DMS 273 (cell line): Measurements from ENCODE around the gene GPR37.

Experiments
- DNase-seq: peaks from one replicate; lab custom pipeline; 2025; ENCODE audit not compliant: unreplicated experiment; lab: John Stamatoyannopoulos, UW

Gene GPR37, protein sequence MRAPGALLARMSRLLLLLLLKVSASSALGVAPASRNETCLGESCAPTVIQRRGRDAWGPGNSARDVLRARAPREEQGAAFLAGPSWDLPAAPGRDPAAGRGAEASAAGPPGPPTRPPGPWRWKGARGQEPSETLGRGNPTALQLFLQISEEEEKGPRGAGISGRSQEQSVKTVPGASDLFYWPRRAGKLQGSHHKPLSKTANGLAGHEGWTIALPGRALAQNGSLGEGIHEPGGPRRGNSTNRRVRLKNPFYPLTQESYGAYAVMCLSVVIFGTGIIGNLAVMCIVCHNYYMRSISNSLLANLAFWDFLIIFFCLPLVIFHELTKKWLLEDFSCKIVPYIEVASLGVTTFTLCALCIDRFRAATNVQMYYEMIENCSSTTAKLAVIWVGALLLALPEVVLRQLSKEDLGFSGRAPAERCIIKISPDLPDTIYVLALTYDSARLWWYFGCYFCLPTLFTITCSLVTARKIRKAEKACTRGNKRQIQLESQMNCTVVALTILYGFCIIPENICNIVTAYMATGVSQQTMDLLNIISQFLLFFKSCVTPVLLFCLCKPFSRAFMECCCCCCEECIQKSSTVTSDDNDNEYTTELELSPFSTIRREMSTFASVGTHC

DNA sequence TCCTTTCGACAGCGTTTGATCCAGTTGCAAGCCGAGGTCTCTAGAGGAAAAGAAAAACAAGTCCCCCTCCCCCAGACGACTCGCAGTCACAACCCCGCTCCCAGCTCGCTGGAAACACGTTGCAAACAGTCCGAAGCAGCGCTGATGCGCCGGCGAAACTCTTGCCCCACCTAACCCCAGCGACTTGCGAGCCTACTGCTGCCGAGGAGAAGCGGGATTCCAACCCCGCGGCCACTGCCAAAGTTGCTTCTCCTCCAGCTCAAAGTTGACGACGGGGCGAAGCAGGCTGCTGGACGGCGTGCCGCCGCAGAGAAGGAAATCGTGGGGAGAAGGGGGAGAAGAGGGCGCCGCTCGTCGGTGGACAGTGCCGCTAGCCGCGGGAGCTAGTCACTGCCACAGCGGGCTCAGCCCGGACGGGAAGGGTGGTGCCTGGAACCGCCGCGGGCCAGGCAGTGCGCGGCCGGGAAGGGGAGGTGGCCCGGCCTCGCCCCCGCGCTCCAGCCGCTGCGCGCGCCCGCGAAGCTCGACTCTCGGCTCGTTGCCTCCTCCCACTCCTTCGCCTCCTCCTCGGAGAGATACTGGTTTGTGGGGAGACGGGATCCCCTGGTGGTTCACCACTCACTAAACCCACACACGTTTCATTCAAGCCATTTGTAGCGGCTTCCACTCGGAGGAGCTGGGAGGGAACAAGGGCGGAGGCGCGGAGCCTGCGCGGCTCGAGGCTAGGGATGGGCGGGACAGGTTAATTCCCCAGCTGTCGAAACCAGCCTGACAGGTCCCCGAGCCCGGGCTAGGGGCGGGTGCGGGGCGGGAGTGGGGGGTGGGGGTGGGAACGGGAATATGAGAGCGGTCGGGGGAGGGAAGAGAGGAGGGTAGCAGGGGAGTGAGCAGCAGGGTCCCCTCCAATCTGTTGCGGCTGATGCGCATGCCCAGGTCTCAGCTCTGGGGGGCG is at the start of gene GPR37:
GPR37 (minus strand) TSS at position 392 of the 952 bp plus-strand sequence. CDS start 816 bp downstream, outside the sequence.
- DNase-seq: peak; percentile 83

DNA sequence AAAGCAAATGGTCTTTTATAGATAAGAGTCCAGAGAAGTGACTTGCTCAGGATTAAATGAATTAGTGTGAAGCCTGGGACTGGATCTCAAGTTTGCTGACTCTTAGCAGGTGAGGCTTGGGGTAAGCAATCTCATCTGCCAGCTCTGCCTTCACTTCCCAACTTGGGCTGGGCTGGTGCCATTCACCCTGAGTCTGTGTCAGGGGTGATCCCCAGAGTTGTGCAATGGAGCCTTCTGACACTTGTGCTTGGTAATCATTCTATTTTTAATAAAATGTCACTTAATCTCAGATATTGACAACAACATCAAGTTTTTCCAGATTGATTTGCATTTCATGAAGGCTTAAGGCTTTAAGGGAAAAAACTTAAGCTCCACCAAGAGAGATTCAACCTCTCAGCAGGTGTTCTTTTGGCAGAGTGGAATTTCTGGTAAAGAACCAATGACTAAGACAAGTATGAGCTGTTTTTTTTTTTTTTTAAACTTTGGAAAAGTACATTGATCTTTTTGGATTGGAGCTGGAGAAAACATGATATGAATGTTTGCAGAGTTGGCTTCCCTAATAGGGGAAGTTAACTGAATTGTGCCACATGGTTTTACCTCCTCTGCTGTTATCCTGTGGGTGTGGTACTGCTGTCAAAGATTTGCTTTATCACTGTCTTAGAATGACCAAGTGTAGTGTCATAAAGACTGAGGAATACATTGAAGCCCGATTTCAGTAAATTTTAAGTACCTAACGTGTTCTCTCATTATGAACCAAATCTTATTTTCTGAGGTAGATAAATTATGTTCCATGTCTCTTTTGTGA is 48.6 kb upstream of the GPR37 start:
- DNase-seq: no peak

DNA sequence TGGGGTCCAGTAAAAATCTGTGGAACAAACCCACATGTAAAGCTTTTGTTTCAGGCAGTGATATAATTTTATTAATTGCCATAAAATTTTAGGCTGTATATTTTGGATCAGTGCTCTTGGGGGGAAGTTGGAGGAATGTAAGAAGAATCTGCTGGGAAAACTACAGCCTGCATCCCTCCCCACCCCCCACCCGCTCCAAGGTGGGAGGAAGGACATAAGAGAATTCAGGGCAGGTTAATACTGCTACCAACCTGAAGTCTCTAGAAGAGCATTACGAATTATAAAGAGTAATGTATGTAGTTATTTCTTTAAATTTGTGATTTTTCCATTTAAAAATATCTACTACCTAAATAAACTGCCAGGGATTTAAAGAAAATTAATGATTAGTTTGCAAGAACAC is 47.2 kb upstream of the GPR37 start:
- no peak for DNase-seq

DNA sequence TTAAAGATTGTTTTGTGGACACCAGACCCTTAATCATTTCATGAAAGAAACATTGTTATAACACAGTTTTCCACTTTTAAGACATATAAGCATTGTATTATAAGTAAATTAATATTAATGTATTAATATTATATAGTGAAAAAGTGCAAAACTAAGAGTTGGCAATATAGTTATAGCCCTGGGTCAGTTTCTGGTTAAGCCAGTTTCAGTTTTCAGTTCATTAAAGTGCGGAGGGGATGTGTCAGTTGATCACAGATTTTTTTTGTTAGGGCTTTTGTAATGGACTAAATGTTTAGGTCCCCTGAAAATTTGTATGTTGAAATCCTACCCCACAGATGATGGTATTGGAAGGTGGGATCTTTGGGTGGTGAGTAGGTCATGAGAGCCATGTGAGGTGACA is 45.7 kb upstream of the GPR37 start:
- DNase-seq: no peak

DNA sequence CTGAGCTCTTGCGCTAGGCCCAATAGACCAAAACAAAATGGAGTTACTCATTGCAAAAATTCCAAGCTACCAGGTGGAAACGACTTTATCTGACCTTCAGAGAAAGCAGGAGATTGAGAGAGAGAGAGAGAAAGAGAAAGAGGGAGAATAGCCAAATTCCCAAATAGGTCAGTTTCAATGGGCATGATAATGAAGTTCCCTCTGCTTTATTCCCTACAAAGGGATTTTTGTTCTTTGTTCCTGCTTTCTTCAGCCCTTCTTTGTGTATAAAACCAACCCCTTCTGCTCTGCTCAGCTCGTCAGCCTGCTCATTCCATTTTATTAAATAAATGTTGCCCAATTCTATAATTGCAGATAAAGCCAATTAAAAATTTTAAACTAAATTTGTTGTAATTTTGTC is 45.0 kb upstream of the GPR37 start:
- DNase-seq: no peak

DNA sequence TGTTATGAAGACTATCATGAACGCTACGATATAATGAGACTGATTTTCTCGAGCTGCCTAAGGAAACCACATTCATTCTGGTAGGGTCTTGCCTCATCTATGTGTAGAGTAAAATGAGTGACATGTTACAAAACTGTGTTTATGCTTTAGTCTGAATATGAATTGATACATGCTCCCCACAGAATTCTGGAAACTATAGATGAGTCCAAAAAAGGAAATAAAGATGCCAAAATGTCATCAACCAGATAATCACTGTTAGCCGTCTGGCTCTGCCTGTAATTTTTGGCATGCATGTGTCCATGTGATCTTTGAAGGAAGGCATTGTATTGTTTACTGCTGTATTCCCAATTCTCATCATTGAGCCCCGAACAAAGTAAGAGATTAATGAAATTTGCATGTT is 42.6 kb upstream of the GPR37 start:
- DNase-seq: no peak

DNA sequence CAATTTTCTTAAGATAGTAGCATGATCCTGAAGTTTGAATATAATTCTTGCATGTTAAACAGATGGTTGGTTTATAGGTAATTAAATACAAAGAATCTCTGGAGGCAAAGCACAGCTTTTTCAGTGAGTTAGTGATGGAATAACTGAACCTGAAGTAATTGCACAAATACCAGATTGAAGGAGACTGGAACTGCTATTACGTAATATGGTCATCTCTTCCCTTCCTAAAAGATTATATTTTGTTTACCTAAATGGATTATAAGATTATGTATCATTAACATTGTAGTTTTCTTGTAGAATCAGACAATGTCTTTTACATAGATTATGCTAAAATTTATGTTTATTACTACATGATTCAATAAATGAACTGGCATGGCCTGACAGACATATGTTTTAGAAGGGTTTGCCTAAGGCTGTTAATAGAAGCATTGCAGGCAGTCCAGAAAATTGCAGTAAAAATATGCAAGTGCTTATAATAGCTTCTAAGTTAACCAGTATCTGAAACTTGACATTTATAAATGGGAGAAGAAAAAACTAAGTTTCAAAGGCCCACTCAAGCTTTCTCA is 35.8 kb upstream of the GPR37 start:
- DNase-seq: no peak

DNA sequence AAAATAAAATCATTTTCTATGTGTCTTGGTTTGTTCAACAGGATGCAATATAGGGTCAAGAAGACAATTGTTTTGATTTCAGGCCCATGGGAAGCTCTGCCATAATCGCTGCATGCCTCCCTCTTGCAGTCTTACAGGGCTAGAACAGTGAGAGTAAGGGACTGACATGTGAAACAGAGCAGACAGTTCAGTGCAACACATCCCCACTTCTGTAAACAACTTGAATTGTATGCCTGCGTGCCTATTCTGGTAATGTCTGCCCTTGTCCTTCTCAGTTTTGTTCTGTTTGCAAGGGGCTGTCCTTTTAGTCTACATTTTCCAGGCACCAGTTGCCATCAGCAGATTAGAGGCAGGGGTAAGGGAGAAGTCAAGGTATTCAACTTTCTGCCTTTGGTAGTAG is 34.8 kb upstream of the GPR37 start:
- DNase-seq: no peak

DNA sequence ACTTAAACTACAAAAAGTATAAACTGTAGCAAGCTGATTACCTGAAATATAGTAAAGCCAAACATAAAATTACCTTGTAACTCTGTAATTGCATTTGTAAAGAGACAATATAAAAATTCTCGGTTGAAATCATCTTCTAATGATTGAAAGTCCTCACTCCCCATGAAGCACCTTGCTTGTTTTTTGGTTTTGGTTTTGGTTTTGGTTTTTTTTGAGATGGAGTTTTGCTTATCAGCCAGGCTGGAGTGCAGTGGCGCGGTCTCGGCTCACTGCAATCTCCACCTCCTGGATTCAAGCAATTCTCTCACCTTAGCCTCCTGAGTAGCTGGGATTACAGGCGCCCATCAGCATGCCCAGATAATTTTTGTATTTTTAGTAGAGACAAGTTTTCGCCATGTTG is 33.9 kb upstream of the GPR37 start:
- no peak for DNase-seq

DNA sequence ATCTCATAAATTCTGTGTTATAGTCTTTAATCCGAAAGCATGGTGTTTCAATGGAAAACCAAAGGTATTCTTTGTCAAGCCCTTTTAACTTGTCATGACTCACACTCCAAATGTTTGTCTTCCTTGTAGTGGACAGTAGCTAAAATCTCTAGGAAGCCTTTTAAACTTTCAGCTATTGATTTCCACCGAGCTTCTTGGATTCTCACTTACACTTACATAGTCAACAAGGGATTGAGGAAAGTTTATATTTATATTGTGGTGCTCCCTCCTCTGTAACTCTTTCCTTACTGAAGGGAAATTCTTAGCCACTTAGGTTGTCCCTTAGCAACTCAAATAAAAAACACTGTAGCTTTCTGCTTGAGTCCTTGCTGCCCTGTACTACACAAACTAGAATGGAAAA is 31.2 kb upstream of the GPR37 start:
- no peak for DNase-seq

DNA sequence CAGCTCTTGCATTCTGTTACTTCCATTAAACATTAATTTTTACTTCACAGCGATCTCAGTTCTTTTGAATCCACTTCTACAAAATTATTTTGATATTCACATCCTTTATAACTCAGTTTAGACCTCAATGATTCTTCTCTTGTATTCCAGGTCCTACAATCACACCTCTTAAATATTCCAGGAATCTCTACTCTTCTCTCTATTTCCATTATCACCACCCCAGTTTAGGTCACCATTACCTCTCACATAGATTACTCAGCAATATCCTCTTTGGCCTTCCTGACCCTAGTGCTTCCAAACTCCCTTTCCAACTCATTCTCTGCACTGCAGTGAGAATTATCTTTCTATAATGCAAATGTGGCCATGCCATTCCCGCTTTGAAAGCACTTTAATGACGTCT is 27.1 kb upstream of the GPR37 start:
- no peak for DNase-seq

DNA sequence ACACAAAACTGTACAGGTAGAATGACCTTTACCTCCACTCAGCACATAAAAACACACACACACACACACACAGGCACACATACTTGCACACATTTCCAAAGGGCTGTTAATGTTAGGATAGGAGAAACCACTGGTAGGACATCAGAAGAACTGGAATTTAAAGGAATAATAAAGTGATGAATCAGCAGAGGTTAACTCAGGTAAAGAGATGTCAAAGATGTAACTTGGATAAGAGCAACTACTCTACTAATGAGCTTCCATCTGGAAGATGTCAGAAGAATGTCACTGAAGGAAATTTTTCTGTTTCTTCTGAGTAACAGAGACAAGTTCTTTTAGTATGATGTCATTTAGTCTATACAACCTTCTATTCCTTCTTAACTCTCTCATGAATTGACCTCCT is 26.4 kb upstream of the GPR37 start:
- no peak for DNase-seq

DNA sequence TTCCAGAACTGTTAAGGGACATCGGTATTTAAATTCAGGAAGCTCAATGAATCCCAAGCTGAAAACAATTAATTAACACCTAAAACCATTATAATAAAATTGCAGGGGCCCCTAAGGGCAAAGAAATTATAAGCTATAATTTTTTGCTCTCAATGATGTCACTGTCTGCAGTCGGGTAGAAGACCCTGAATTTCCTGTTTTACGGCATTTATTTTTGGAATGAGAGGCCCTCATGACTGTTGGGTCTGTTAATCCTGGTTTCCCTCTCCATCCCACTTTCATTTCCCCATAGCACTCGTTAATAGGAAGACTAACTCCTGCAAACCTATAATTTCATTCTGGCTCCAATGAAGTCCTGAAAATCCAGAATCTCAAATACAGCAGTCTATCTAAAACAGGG is 25.8 kb upstream of the GPR37 start:
- DNase-seq: no peak

DNA sequence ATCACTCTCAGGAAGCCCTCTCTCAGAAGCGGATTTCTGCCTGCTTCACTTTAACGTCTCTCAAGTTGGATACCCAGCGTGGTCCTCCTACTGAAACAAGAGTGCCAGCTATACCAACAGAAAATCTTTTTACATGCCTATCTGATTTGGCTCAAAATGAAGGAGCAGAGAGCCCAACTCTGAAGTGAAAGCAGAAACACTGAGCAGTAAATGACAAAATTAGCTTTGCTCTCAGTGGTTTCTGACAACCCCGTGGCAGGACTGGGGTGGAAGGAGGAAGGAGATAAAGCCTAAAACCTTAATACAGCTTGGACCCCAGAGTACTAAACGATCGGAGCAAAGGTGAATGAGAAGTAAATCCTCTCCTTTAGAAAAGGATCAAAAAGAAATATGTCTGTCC is 25.1 kb upstream of the GPR37 start:
- DNase-seq: no peak

DNA sequence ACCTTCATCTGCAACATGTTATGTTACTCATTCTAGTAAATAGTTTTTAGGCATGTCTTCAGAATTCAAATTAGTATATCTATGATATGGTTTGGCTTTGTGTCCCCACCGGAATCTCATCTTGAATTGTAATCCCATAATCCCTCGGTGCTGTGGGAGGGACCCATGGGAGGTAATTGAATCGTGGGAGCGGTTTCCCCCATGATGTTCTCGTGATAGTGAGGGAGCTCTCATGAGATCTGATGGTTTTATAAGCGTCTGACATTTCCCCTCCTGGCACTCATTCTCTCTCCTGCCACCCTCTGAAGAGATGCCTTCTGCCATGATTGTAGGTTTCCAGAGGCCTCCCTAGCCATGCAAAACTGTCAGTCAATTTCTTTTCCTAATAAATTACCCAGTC is 20.4 kb upstream of the GPR37 start:
- no peak for DNase-seq

DNA sequence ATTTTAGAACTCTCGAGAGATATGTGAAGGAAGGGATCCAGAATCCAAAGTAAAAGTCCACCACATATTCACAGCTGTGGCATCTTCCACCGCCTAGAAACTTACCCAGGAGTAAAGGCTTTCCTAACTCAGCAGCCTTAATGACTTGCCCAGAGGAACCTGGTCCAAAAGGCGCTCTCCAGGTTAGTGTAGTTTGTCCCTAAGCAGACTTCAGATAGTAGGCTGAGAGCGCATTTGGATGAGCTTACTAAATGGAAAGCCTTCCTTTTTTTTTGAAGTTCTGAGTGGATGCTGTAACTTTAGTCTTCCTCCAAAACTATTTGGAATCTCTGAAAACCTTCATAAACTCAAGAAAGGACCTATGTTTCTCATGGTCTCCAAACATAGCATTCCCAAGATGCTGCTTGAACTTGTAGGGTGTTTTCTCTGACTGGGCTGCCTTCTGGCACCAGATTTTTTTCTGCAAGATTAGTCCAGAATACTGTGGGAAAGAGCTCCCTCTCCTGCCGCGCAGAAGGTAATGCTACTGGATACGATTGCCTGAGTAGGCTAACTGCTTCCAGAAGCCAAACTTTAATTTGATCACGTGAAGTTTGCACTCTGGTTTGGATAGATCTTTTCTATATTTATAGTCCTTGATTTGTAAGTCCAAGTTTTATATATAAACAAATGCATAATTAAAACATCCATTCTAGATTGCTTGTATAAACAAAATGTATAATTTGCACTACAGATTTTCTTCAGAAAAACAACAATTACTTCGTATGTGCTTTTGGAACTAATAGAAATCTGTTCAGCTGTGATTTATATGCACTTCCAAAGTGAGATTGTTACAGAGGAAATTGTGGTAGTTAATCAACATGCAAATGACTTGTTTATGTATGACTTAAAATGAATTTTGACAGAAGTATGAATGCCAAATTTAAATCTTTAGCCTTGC is 19.6 kb upstream of the GPR37 start:
- peak; percentile 79 for DNase-seq

DNA sequence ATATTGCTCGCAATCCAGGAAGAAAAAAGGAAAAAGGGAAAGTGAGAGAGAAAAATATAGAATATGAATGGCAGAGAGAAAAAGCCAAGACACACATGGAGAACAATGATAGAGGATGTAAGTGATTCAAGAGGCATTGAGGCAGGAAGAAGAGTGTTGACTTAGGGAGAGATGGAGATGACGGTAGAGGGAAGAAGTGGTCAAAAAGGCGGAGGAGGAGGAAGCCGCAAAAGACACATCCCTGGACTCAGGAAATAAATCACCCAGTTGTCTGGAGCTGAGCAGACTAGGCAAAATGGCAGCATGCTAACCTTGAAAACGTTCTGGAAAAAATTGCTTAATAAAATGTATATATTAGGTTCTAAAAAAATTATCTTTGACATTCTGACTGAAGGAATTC is 17.7 kb upstream of the GPR37 start:
- no peak for DNase-seq

DNA sequence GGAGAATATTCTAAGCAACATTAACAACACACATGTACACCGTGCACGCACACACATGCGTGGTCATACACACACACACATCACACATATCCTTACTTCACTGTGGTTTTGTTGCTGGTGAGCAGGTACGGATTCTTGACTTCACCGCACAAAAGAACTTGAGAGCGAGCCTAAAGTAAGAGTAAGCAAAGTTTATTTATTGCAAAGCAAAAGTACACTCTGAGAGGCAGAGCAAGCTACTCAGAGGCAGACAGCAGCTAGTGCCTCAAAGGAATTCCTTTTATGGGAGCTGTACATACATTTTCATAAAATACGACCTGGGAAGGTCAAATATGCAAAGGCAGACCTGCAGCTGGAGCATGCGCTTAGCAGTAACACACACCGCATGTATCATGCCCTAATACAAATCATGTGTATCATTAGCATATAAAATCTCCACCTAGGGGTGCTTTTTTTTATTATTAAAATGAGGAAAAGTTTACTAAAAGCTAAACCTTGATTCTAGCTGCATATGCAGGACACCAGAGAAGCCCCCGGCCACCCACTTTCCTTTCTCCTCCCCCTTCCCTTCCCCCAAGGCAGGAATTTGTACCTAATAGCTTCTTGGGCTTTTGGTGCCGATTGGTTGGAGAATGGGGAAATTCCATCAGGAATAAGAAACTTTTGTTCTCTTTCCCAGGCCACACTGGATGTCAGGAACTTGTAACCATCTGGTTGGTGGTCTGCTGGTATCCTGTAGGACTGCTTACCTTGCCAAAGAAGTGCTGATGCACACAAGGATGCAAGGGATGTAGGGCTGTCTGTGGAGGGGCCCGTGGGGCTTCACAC is 16.5 kb upstream of the GPR37 start:
- no peak for DNase-seq

DNA sequence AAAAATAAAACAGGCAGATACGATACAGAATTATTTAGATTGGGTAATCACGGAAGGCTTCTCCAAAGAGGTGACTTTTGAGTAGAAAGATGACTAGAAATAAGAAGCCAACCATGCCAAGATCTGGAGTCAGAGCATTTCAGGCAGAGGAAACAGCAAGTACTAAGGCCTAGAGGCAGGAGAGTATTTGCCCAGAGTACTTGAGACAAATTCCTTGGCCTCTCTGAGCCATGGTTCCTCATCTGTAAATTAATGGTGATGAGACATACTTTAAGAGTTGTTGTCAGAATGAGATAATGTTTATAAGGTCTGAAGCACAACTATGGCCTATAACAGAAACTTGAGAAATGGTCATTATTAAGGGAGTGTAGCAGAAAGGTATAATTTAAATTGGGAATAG is 15.8 kb upstream of the GPR37 start:
- DNase-seq: no peak
